Measurements from ENCODE around the gene PSRC1. TPM values are rescaled to one million over a fixed set of nuclear protein-coding genes. Genes with fewer than 3 reads are reported as not detected.

The PSRC1 gene
- total RNA-seq, 2 donors from 2014 or later, result 2.4 to 2.5 TPM

- TF ChIP-seq CTCF (IDR thresholded peaks at IDR 0.05), result no peak
- no peak for DNase-seq (ENCODE audit: low spot score)
- H3K27me3 ChIP-seq (replicated peaks; ENCODE audit: insufficient read depth), result no peaks in the 10 kb centered on the region
- no peak overlapping the region for H3K27ac ChIP-seq
- H3K4me3 ChIP-seq, result no peak overlapping the region
- no peaks in the 10 kb centered on the region for H3K4me1 ChIP-seq (ENCODE audit: control insufficient read depth in 1 of 2, low read depth in 2 of 2)
- no peak for ATAC-seq (ENCODE audit: insufficient number of reproducible peaks, low FRiP score, low read depth)
- H3K36me3 ChIP-seq, result peaks cover 85% of the 10 kb centered on the region
- no peaks in the 10 kb centered on the region for H3K9me3 ChIP-seq
These were observed 33.6 kb upstream of the PSRC1 start for GRCh38 chr1:109316506-109316905.

- DNase-seq (ENCODE audit: low spot score) (no peak), ATAC-seq (ENCODE audit: insufficient number of reproducible peaks, low FRiP score, low read depth) (no peak)
- no peak for TF ChIP-seq CTCF (IDR thresholded peaks at IDR 0.05)
- Histone ChIP-seq H3K27ac (no peak overlapping the region), H3K27me3 (replicated peaks; ENCODE audit: insufficient read depth) (no peaks in the 10 kb centered on the region), H3K4me1 (ENCODE audit: control insufficient read depth in 1 of 2, low read depth in 2 of 2) (no peaks in the 10 kb centered on the region), H3K36me3 (peaks cover 78% of the 10 kb centered on the region), H3K9me3 (no peaks in the 10 kb centered on the region), H3K4me3 (no peak overlapping the region)
These were observed 32.3 kb upstream of the PSRC1 start for GRCh38 chr1:109315288-109315687.

GRCh38 chr1:109314795-109315194, 31.9 kb upstream of the PSRC1 start:
- no peak for TF ChIP-seq CTCF (IDR thresholded peaks at IDR 0.05)
- H3K9me3 ChIP-seq, result no peaks in the 10 kb centered on the region
- no peak overlapping the region for H3K27ac ChIP-seq
- no peaks in the 10 kb centered on the region for H3K27me3 ChIP-seq (replicated peaks; ENCODE audit: insufficient read depth)
- H3K4me1 ChIP-seq (ENCODE audit: control insufficient read depth in 1 of 2, low read depth in 2 of 2), result no peaks in the 10 kb centered on the region
- no peak for DNase-seq (ENCODE audit: low spot score)
- H3K4me3 ChIP-seq, result no peak overlapping the region
- ATAC-seq (ENCODE audit: insufficient number of reproducible peaks, low FRiP score, low read depth), result no peak
- H3K36me3 ChIP-seq, result peaks cover 75% of the 10 kb centered on the region

DNA sequence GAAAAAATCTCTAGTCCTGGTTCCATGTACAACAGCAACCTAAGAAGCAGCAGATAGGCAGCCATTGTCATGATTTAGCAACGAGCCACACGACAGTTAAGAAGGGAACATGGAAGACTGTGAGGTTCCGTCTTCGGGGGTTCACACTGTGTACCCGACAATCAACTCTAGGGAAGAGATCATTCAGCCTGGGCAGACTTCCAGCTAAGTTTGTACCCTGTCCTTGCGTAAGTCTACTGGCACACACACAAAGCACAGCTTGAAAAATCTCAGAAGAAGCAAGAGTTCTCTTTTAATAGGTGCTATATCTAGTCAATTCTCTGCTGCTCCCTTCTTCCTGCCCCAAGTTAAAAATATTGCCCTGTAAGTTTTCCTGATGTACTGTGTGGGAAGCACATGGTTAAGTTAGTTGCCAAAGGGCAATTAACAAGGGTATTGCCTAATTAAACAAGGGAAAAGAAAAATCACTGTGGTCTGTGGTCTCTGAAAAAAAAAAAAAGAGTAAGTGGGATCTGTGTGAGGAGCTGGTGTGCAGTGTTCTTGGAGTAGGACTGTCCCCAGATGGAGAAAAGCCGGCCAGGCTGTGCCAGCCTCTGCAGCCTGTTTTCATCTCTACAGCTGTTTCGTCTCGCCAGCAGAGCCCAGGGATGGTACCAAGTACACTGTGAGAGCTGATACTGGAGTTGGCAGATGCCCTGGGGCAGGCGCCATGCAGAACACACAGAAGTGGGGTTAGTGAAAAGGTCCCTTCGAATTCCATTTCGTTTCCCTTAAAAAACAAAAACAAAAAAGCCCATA, 30.2 kb upstream of the PSRC1 start:
- no peak overlapping the region for H3K27ac ChIP-seq
- no peak for DNase-seq (ENCODE audit: low spot score)
- no peaks in the 10 kb centered on the region for H3K27me3 ChIP-seq (replicated peaks; ENCODE audit: insufficient read depth)
- TF ChIP-seq CTCF (IDR thresholded peaks at IDR 0.05), result no peak
- no peak overlapping the region for H3K4me3 ChIP-seq
- peaks cover 62% of the 10 kb centered on the region for H3K36me3 ChIP-seq
- no peak for ATAC-seq (ENCODE audit: insufficient number of reproducible peaks, low FRiP score, low read depth)
- no peaks in the 10 kb centered on the region for H3K9me3 ChIP-seq
- H3K4me1 ChIP-seq (ENCODE audit: control insufficient read depth in 1 of 2, low read depth in 2 of 2), result no peaks in the 10 kb centered on the region

DNA sequence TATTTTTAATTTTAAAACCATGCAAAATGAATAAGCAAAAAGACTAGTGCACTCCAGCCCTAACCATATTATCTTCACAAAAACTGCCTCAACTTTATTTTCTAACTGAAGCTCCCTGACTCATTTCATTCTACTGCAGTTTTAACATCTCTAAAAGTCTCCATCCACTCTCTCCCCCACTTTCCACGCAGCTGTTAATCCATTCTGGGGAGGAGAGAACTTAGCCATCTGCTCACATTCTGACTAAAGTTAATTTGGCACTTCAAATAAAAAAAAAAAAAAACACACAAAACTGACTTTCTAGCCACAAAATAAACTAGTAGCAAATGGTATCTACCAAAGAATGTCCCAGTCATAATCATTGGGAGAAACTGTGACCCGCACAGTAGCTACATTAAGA, 29.3 kb upstream of the PSRC1 start:
- DNase-seq (ENCODE audit: low spot score) (no peak), ATAC-seq (ENCODE audit: insufficient number of reproducible peaks, low FRiP score, low read depth) (no peak)
- Histone ChIP-seq H3K9me3 (no peaks in the 10 kb centered on the region), H3K27me3 (replicated peaks; ENCODE audit: insufficient read depth) (no peaks in the 10 kb centered on the region), H3K36me3 (peaks cover 52% of the 10 kb centered on the region), H3K4me1 (ENCODE audit: control insufficient read depth in 1 of 2, low read depth in 2 of 2) (peaks cover 0 to 6% of the 10 kb centered on the region in 2 donors), H3K4me3 (no peak overlapping the region), H3K27ac (no peak overlapping the region)
- TF ChIP-seq CTCF (IDR thresholded peaks at IDR 0.05), result no peak
